Posterior cingulate gyrus (tissue), 11 donors: ENCODE results near the gene MTHFD1.

Source experiments
- DNase-seq, 10 donors: peaks; one replicate each; pipeline versions ENCODE4 v3.0.0 to v3.0.0-alpha.2; 2020 to 2021; ENCODE audit warnings: mixed read lengths in 3 of 10
- intact Hi-C: fragments of 100-400 bp; cut with DNase I; formaldehyde crosslinking; loops from one replicate; pipeline ENCODE4 v1.15.1; 2023

The MTHFD1 gene

DNA sequence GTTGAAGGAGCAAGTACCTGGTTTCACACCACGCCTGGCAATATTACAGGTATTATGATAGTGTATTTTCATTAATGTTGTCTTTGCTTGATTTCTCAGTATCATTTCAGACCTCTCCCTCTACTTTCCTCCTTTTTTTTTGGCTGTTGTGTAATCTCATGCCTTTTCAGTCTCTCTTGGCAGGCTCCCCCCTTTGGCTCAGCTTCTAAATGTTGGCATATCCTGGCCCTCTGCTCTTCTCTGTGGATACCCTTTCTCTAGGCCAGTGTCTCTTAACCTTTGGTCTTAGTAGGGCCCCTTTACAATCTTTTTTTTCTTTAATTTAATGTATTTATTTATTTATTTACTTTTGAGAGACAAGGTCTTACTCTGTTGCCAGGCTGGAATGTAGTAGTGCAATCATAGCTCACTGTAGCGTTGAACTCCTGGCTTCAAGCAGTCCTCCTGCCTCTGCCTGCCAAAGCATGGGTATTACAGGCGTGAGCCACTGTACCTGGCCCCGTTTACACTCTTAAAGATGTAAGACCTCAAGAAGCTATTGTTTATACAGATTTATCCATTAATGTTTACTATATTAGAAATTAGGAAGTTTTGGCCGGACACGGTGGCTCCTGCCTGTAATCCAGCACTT is 12.8 kb downstream of the MTHFD1 start:
- intact Hi-C loops, result no loop called here
- DNase-seq, result peak in 1 of 10 donors; percentile 18

- intact Hi-C loops, result no loop called here
- no peak for DNase-seq
These were observed 13.8 kb downstream of the MTHFD1 start for GRCh38 chr14:64401949-64402348.

DNA sequence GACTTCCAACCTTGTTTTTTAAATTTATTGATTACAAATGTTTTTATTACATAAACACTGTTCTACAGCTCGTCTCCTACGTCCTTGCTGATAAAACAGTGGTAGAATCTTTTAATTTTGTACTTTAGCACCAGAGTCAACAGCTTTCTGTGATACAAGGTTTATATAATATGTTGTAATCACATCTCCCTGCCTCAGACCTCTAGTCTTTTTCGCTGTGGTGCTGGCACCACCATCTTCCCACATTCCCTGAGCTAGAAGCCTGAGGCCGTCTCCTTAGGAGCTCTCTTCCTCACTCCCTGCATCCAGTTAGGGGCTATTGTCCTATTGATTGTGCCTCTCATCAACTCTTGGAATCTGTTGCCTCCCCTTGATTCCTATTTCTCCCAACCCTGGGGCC is 17.1 kb downstream of the MTHFD1 start:
- intact Hi-C loops, result no loop called here
- peak in 1 of 10 donors; percentile 12 for DNase-seq

DNA sequence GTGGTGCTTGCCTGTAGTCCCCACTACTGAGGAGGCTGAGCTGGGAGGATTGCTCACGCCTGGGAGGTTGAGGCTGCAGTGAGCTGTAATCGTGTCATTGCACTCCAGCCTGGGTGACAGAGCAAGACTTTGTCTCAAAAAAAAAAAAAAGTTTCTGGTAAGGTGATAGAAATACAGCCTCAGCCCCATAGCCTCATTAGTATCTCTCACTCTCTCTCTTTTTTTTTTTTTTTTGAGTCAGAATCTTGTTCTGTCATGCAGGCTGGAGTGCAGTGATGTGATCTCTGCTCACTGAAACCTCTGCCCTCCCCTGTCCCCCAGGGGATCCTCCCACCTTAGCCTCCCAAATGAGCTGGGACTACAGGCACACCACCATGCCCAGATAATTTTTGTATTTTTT is 19.2 kb downstream of the MTHFD1 start:
- intact Hi-C loops, result no loop called here
- DNase-seq, result no peak

GRCh38 chr14:64409126-64409920 is 21.2 kb downstream of the MTHFD1 start:
- intact Hi-C loops, result no loop called here
- no peak for DNase-seq

DNA sequence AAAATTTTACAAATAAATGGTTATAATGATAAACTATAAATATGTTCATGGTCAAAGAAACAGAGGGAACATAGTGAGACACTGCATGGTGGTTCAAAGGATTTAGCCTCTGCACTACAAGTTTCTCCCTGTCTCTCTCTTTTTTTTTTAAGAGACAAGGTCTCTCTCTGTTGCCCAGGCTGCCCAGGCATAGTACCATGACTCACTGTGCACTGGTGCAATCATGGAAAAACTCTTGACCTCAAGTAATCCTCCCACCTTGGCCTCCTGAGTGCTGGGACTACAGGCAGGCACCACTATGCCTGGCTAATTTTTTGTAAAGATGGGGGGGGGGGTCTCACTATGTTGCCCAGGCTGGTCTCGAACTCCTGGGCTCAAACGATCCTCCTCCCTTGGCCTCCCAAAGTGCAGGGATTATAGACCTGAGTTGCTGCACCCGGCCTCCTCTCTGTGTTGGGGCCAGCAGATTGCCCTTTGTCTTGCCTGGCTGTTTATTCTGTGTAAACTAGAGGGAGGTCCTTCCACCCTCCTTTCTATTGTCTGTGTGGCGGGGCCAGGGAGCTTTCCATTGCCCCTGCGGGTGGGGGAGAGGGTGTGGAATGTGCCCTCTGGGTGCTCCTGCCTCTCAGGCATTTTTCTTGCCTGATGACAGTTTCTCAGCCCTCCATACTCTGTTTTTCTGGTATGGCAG is 22.1 kb downstream of the MTHFD1 start:
- intact Hi-C loops, result no loop called here
- no peak for DNase-seq

GRCh38 chr14:64411001-64411400 is 22.8 kb downstream of the MTHFD1 start:
- no peak for DNase-seq
- intact Hi-C loops, result no loop called here

GRCh38 chr14:64412237-64412636 is 24.1 kb downstream of the MTHFD1 start:
- intact Hi-C loops, result no loop called here
- no peak for DNase-seq

DNA sequence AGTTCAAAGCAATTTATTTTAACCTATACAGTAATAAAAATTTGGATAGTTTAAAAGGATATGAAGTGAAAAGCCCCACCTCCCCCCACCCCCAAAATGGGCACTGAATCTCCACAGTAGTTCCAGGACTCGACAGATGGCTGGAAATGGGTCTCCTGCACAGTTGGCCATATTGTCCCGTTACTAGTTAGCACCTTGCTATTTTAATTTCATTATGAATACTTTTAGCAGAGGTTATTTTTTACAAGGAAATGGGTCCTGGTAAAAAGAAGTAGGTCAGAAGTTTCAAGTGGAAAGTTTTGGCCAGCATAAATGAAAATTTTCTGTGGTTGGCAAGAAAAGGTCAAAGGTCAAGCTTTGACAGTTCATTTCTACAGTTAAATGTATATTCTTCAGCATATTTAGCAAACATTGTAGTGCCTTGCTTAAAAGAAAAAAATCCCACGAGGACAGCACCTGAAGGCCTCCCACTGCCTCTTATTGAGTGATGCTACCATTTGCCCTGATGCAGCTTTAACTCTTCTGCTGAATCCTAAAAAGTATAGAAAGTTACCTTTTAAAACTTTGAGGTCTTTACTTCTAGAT is 28.3 kb downstream of the MTHFD1 start:
- peak in 1 of 10 donors; percentile 13 for DNase-seq
- intact Hi-C loops, result no loop called here

- no peak for DNase-seq
- intact Hi-C loops, result no loop called here
These were observed 29.1 kb downstream of the MTHFD1 start for GRCh38 chr14:64417055-64417770.

- DNase-seq, result peak in 2 of 10 donors; percentile 51 to 68
- intact Hi-C loops, result no loop called here
These were observed 29.6 kb downstream of the MTHFD1 start for GRCh38 chr14:64417771-64418125.

- intact Hi-C loops, result no loop called here
- no peak for DNase-seq
These were observed 30.9 kb downstream of the MTHFD1 start for GRCh38 chr14:64419003-64419402.

GRCh38 chr14:64421166-64421565 is 33.0 kb downstream of the MTHFD1 start:
- intact Hi-C loops, result no loop called here
- DNase-seq, result no peak

GRCh38 chr14:64422005-64422404 is 33.9 kb downstream of the MTHFD1 start:
- intact Hi-C loops, result no loop called here
- no peak for DNase-seq

GRCh38 chr14:64422756-64423155 is 34.6 kb downstream of the MTHFD1 start:
- intact Hi-C loops, result no loop called here
- DNase-seq, result no peak

GRCh38 chr14:64423987-64424386 is 35.8 kb downstream of the MTHFD1 start:
- DNase-seq, result peak in 8 of 10 donors; percentile 40 to 94 (median 68)
- intact Hi-C loops, result no loop called here

GRCh38 chr14:64434528-64434927 is 46.4 kb downstream of the MTHFD1 start:
- intact Hi-C loops, result no loop called here

GRCh38 chr14:64438181-64438841 is 50.2 kb downstream of the MTHFD1 start:
- intact Hi-C loops, result no loop called here
- no peak for DNase-seq

More at GRCh38 chr14:64434528-64434927, 46.4 kb downstream of the MTHFD1 start:
- DNase-seq, result no peak

DNA sequence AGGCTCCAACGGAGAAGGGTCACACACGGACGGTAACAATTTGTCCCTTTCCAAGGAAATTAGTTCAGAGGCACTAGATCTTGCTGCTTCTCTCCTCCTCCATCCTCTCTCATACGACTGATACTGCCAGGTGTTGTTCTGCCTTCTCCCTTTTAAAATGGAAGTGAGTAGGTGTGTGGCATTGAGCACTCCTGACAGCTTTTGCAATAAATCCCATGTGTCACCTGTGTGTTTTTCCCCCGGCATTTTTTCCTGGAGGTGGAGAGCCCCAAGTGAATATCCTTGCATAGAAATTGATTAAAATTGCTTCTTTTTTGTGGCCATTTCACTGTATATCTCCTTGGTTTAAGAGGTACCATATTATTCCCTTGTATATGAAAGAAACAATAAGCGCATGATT is 51.0 kb downstream of the MTHFD1 start:
- intact Hi-C loops, result no loop called here
- no peak for DNase-seq

- intact Hi-C loops, result no loop called here
- DNase-seq, result no peak
These were observed 52.3 kb downstream of the MTHFD1 start for GRCh38 chr14:64440494-64440893.
